Measurements from ENCODE around the gene EMC9. TPM values are rescaled to one million over a fixed set of nuclear protein-coding genes. Genes with fewer than 3 reads are reported as not detected.

Gene EMC9
- total and polyA plus RNA-seq, 2 of the 8 experiments (the other 6 are each of a cell fraction or from before 2014, with no cell fraction given), result 38.4 to 47.2 TPM

GRCh38 chr14:24185026-24185425, 43.6 kb upstream of the EMC9 start:
- POLR2A ChIA-PET (ENCODE audit: partially characterized antibody), result interaction anchor here (0.6 to 9.3 kb wide), 8 partner anchors 10 to 87 kb away, joined by 3 to 158 read pairs (median 3); partner anchors contain the start of genes MDP1, REC8 and TM9SF1
- DNase-seq (ENCODE audit: low read depth in 1 of 2, low spot score in 2 of 2), result no peak

More at GRCh38 chr14:24185026-24185425, 43.6 kb upstream of the EMC9 start:
- Histone ChIP-seq H2AFZ (ENCODE audit: low read length) (no peak overlapping the region), H2BK20ac (ENCODE audit: low read length) (no peak overlapping the region), H3K14ac (ENCODE audit: insufficient read length) (no peak overlapping the region), H4K91ac (replicated peaks; ENCODE audit: insufficient read length, low read length) (no peak overlapping the region), H2AK5ac (ENCODE audit: low read depth, low read length) (no peak overlapping the region), H3K18ac (ENCODE audit: extremely low read depth, low read length) (no peak overlapping the region), H3K79me1 (ENCODE audit: low read depth, low read length) (peaks cover 14% of the 10 kb centered on the region), H4K5ac (ENCODE audit: insufficient read length, low read depth, low read length) (no peak overlapping the region), H4K20me1 (replicated peaks in 1 of 2; ENCODE audit: control insufficient read depth in 1 of 2, insufficient read depth in 2 of 2, low read length in 2 of 2) (peaks cover 2 to 25% of the 10 kb centered on the region in 2 experiments), H3K27me3 (replicated peaks in 1 of 4; ENCODE audit: control insufficient read depth in 3 of 4, extremely low read depth in 1 of 4, insufficient read depth in 3 of 4, low read length in 3 of 4) (no peaks in the 10 kb centered on the region), H3K4me1 (replicated peaks in 1 of 4; ENCODE audit: control insufficient read depth in 3 of 4, insufficient read depth in 4 of 4, low read length in 3 of 4) (peaks cover 0 to 7% (median 4%) of the 10 kb centered on the region in 4 experiments; a peak in 6 of 7 replicates), H3K36me3 (ENCODE audit: control insufficient read depth in 2 of 4, insufficient read depth in 4 of 4, low read length in 3 of 4) (peaks cover 20 to 69% (median 56%) of the 10 kb centered on the region in 4 experiments; a peak in 7 of 8 replicates), H3K4me2 (ENCODE audit: insufficient read depth in 1 of 2, low read depth in 2 of 2, low read length in 2 of 2) (no peak overlapping the region), H3K56ac (replicated peaks; ENCODE audit: insufficient read length, low read depth, low read length) (no peak overlapping the region), H3K9me3 (ENCODE audit: insufficient read depth in 2 of 2, low read depth in 1 of 2, low read length in 1 of 2) (no peaks in the 10 kb centered on the region), H3K23ac (ENCODE audit: insufficient read length) (no peak overlapping the region), H3K4ac (replicated peaks; ENCODE audit: insufficient read length, low read depth, low read length) (no peak overlapping the region), H3K27ac (ENCODE audit: low read depth, low read length) (no peak overlapping the region), H3K4me3 (ENCODE audit: extremely low read depth in 1 of 4, insufficient read depth in 2 of 4, low read depth in 3 of 4, low read length in 4 of 4) (no peak overlapping the region), H2BK12ac (ENCODE audit: low read depth, low read length) (no peak overlapping the region), H3K23me2 (ENCODE audit: low read depth, low read length) (peaks cover 5% of the 10 kb centered on the region), H4K8ac (ENCODE audit: extremely low read depth, insufficient read depth, low read length) (no peak overlapping the region), H3K79me2 (ENCODE audit: control insufficient read depth in 1 of 2, insufficient read depth in 2 of 2, low read length in 2 of 2) (peaks cover 0 to 13% of the 10 kb centered on the region in 2 experiments; a peak in 2 of 4 replicates), H2BK5ac (ENCODE audit: low read depth, low read length) (no peak overlapping the region), H2BK15ac (ENCODE audit: low read length) (no peak overlapping the region), H2BK120ac (replicated peaks; ENCODE audit: low read depth, low read length) (no peak overlapping the region), H3K9ac (replicated peaks in 1 of 4; ENCODE audit: extremely low read depth in 1 of 4, low read depth in 3 of 4, low read length in 3 of 4) (no peak overlapping the region)
- 86% methylated on average over 7 of the region's 7 CpGs; no CpG with 5 or more reads in 1 of the 2 experiments for WGBS, 2 experiments (ENCODE audit: extremely low coverage in 1 of 2, insufficient coverage in 1 of 2, insufficient read length in 1 of 2, insufficient replicate concordance in 2 of 2, low coverage in 1 of 2, low lambda C conversion rate in 2 of 2, missing lambda C conversion rate in 1 of 2)
- no peak for FAIRE-seq
- TF ChIP-seq SIX5 (IDR thresholded peaks at IDR 0.05; ENCODE audit: low read depth, low read length), result no peak
- CTCF ChIA-PET (ENCODE audit: partially characterized antibody), result interaction anchor here (0.6 to 1.5 kb wide), 3 partner anchors 11 to 1631 kb away, joined by 3 to 8 read pairs (median 3); partner anchors contain the start of gene IRF9

Data from H1 (cell line).